HUES6 (cell line): ENCODE data around the gene TNS1.

ENCODE experiments used
- H3K27ac ChIP-seq: 2 replicates; pipeline ENCODE4 v1.7.0; 2013; ENCODE audit warnings: low read depth, mild to moderate bottlenecking, low read length, inconsistent platforms
- H3K27me3 ChIP-seq: 2 replicates; pipeline ENCODE4 v1.6.1; 2013; ENCODE audit warnings: low read length; ENCODE audit not compliant: control insufficient read depth, insufficient read depth
- H3K36me3 ChIP-seq: 2 replicates; pipeline ENCODE4 v1.6.1; 2013; ENCODE audit warnings: low read length; ENCODE audit not compliant: control insufficient read depth, insufficient read depth
- H3K4me1 ChIP-seq: 2 replicates; pipeline ENCODE4 v1.6.1; 2013; ENCODE audit warnings: low read length; ENCODE audit not compliant: control insufficient read depth, insufficient read depth
- H3K4me3 ChIP-seq: 2 replicates; pipeline ENCODE4 v1.5.1; 2013; ENCODE audit warnings: low read depth, low read length
- H3K9ac ChIP-seq: one replicate; pipeline ENCODE4 v1.6.1; 2013; ENCODE audit warnings: mild to moderate bottlenecking, low read length
- H3K9me3 ChIP-seq: 2 replicates; pipeline ENCODE4 v1.6.1; 2013; ENCODE audit warnings: low read depth, low read length; ENCODE audit not compliant: control insufficient read depth, insufficient read depth

Gene TNS1

DNA sequence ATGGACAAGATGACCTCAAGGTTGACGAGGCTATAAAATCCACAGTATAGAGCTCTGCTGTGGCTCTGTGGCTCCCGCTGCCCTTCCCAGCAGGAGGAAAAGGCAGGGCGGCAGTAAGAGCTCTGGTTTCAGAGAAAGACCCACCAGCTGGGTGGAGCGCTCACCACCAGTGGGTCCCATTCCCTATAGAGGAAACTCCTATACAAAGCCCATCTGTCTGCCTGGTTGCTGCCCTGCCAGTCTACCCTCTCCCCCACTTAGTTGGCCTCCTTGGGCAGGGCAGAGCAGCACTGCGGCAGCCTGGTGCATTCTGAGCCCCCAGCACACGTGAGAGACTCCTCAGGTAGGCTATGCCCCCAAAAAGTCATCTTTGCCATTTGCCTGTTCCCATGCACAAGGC, 26.5 kb downstream of the TNS1 start:
- H3K27me3 ChIP-seq: peaks cover 21% of the 10 kb centered on the region
- no peak overlapping the region for H3K4me3 ChIP-seq
- no peak overlapping the region for H3K27ac ChIP-seq
- peaks cover 17% of the 10 kb centered on the region for H3K4me1 ChIP-seq
- no peaks in the 10 kb centered on the region for H3K36me3 ChIP-seq
- H3K9ac ChIP-seq: no peak overlapping the region
- no peaks in the 10 kb centered on the region for H3K9me3 ChIP-seq

DNA sequence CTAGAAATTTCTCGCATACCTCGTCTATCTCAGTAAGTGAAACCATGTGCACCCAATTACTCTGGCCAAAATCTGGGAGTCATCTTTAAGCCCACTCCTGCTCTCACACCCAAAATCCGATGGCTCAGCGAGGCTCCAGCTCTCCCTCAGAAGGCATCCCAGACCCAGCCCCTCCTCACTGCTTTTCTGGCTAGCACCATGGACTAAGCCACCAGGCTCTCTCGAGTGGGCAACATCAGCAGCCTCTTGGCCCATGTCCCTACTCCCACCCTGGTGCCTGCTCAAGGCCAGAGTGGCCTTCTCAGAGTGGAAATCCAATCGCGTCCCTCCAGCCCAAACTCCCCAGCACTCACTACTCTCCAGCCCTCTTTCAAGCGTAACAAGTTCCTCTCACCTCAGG, 27.2 kb downstream of the TNS1 start:
- Histone ChIP-seq H3K4me3 (no peak overlapping the region), H3K27me3 (peaks cover 21% of the 10 kb centered on the region)

DNA sequence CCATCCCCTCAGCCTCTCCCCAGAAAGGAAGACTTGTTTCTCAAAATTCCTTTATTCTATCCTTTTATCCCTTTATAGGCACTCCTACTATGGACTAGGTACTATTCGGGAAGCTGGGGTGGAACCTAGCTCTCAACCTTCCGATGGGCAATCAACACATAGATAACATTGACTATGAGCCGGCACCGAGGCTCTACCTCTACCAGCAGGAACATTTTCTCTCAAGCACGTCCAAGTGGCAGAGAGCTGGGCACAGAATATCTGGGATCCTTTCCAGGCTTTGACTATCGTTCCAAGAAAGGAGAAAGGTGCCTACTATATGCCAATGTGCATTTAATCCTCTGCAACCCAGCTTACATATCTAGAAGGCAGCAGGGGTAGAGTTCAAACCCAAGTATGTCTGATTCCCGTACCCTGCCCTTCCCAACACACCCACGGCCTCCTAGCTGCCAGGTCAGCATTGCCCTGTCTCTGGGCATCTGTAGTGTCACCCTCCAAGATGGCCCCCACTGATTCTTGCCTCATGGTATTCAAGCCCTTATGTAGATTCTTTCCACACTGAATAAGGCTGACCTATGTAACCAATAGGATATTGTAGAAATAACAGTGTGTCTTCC, 28.3 kb downstream of the TNS1 start:
- H3K27ac ChIP-seq: no peak overlapping the region
- H3K36me3 ChIP-seq: no peaks in the 10 kb centered on the region
- peaks cover 11% of the 10 kb centered on the region for H3K4me1 ChIP-seq
- no peak overlapping the region for H3K4me3 ChIP-seq
- no peaks in the 10 kb centered on the region for H3K9me3 ChIP-seq
- H3K27me3 ChIP-seq: peaks cover 21% of the 10 kb centered on the region
- no peak overlapping the region for H3K9ac ChIP-seq

More for the DNA sequence above, 27.2 kb downstream of the TNS1 start:
- H3K27ac ChIP-seq: no peak overlapping the region
- H3K36me3 ChIP-seq: no peaks in the 10 kb centered on the region
- no peaks in the 10 kb centered on the region for H3K9me3 ChIP-seq
- H3K9ac ChIP-seq: no peak overlapping the region
- peaks cover 17% of the 10 kb centered on the region for H3K4me1 ChIP-seq

DNA sequence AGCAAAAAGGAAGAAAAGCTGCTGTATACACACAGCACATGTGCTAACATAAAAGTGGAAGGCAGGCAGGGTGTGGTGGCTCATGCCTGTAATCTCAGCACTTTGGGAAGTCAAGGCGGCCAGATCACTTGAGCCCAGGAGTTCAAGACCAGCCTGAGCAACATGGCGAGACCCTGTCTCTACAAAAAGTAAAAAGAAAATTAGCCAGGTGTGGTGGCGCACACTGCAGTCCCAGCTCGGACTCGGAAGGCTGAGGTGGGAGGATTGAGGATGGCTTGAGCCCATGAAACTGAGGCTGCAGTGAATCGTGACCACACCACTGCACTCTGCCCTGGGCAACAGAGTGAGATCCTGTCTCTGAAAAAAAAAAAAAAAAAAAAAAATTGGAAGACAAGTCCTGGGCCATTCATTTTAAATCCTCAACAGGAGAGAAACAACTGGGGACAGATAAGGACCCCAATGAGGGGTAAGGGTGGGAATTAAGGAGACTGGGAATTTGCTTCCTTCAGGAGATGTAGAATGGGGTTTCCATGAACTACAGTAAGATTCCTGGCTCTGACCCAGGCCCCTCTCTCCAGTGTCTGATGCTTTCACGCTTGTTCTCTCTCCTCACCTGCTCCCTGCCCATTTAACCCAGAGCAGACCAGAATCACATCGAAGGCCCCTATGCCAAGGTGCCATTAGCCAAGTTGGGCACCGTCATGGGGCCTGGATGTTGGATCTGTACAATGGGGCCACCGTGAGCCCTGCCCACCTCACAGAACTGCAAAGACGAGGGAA, 29.6 kb downstream of the TNS1 start:
- H3K9ac ChIP-seq: no peak overlapping the region
- no peak overlapping the region for H3K4me3 ChIP-seq
- H3K36me3 ChIP-seq: no peaks in the 10 kb centered on the region
- H3K27ac ChIP-seq: no peak overlapping the region
- peaks cover 17% of the 10 kb centered on the region for H3K27me3 ChIP-seq
- peaks cover 6% of the 10 kb centered on the region for H3K4me1 ChIP-seq
- H3K9me3 ChIP-seq: no peaks in the 10 kb centered on the region

DNA sequence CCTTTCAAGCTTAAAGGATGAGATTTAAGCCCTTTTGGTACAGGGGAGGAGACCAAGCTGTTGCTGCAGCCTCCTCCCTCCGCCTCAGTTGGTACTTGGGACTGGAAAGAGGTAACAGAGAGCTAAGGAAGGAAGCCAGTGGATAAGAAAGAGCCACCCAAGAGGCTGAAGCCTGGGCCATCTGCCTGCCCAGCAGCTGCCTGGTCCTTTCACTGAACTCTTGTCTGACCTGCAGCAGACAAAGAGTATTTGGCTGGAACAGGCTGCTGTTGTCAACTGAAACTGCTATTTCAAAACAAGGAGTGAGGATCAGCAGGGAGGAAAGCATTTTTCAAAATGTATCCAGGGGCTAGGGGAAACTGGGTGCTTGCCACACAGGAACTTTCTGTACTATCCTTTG, 30.3 kb downstream of the TNS1 start:
- H3K27ac ChIP-seq: no peak overlapping the region
- no peak overlapping the region for H3K4me3 ChIP-seq
- no peaks in the 10 kb centered on the region for H3K9me3 ChIP-seq
- H3K36me3 ChIP-seq: no peaks in the 10 kb centered on the region
- no peaks in the 10 kb centered on the region; the same call in 1 of the 2 replicates for H3K4me1 ChIP-seq
- H3K27me3 ChIP-seq: peaks cover 10% of the 10 kb centered on the region
- H3K9ac ChIP-seq: no peak overlapping the region

DNA sequence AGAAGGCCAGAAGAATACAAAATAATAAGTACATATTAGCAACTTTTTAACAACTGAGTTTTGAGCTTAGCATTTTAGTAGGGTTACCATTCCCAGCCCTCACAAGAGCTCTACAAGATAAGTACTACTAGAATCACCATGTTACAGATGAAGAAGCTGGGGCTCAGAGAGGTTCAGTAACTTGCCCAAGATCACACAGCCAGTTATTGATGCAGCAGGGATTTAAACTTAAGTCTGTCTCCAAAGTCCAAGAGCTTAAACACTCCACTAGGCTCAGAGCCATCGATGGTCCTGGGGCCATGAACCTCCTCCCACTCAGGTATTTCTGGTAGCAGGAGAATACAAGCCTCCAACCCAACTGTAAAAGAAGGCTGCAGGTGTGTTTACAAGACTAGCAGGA, 30.8 kb downstream of the TNS1 start:
- H3K27me3 ChIP-seq: peaks cover 5% of the 10 kb centered on the region; the same call in 1 of the 2 replicates
- no peak overlapping the region for H3K4me3 ChIP-seq
- H3K36me3 ChIP-seq: no peaks in the 10 kb centered on the region
- H3K4me1 ChIP-seq: no peaks in the 10 kb centered on the region
- no peak overlapping the region for H3K27ac ChIP-seq
- no peaks in the 10 kb centered on the region for H3K9me3 ChIP-seq
- H3K9ac ChIP-seq: no peak overlapping the region

DNA sequence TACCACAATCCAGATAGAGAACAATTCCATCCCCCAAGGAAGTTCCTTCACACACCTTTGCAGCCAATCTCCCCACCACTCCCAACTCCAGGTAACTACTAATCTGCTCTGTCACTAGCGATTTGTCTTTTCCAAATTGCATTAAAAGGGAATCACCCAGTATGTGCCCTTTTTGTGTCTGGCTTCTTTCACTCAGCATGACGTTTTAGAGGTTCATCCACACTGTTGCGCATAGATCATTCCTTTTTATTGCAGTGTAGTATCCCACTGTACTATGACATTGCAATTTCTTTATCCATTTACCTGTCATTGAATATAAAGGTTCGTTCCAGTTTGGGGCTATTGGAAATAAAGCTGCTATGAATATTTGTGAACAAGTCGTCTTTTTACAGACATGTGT, 31.6 kb downstream of the TNS1 start:
- H3K9ac ChIP-seq: no peak overlapping the region
- no peak overlapping the region for H3K27ac ChIP-seq
- H3K36me3 ChIP-seq: no peaks in the 10 kb centered on the region
- no peaks in the 10 kb centered on the region for H3K4me1 ChIP-seq
- H3K9me3 ChIP-seq: no peaks in the 10 kb centered on the region
- H3K27me3 ChIP-seq: 0 out of 2 replicates have a peak, but pooled peaks cover under 1% of the 10 kb centered on the region
- H3K4me3 ChIP-seq: no peak overlapping the region

DNA sequence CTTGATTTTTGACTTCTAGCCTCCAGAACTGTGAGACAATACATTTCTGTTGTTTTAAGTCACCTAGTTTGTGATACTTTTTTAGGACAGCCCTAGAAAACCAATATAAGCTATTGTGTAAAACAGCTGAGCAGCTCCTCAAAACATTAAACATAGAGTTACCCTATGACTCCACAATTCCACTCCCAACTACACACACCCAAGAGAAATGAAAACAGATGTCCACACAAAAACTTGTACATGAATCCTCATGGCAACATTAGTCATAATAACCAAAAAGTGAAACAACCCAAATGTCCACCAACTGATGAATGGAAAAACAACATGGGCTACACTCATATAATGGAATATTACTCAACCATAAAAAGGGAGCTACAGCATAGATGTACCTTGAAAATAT, 32.6 kb downstream of the TNS1 start:
- no peaks in the 10 kb centered on the region for H3K9me3 ChIP-seq
- no peaks in the 10 kb centered on the region for H3K27me3 ChIP-seq
- peaks cover 9% of the 10 kb centered on the region for H3K4me1 ChIP-seq
- no peak overlapping the region for H3K9ac ChIP-seq
- H3K27ac ChIP-seq: no peak overlapping the region
- no peaks in the 10 kb centered on the region for H3K36me3 ChIP-seq
- no peak overlapping the region for H3K4me3 ChIP-seq

DNA sequence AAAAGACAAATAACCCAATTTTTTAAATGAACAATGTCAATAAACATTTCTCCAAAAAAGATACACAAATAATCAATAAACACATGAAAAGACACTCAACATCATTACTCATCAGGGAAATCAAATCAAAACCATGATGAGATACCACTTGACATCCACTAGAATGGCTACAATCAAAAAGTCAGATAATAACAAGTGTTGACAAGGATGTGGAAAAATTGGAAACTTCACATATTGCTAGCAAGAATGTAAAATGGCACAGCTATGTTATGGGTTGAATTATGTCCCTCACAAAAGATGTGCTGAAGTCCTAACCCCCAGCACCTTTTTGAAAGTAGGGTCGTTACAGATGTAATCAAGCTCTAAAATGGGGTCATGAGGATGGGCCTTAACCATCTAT, 33.2 kb downstream of the TNS1 start:
- Histone ChIP-seq H3K9me3 (no peaks in the 10 kb centered on the region), H3K27me3 (no peaks in the 10 kb centered on the region), H3K9ac (no peak overlapping the region), H3K4me1 (peaks cover 15% of the 10 kb centered on the region), H3K27ac (no peak overlapping the region), H3K4me3 (no peak overlapping the region), H3K36me3 (no peaks in the 10 kb centered on the region)

DNA sequence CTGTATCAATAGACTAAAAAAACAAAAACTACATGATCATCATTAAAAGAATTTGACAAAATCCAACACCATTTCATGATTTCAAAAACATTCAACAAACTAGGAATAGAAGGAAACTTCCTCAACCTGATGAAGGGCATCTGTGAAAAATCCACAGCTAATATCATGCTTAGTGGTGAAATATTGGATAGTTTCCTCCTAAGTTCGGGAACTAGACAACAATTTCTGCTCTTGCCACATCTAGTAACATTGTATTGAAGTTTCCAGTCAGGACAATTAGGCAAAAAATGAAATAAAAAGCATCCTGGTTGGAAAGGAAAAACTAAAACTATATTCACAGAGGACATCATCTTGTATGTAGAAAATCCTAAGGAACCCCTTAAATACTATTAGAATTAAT, 34.8 kb downstream of the TNS1 start:
- Histone ChIP-seq H3K4me3 (no peak overlapping the region), H3K4me1 (peaks cover 18% of the 10 kb centered on the region), H3K27me3 (no peaks in the 10 kb centered on the region), H3K9me3 (no peaks in the 10 kb centered on the region), H3K27ac (no peak overlapping the region), H3K36me3 (no peaks in the 10 kb centered on the region), H3K9ac (no peak overlapping the region)

DNA sequence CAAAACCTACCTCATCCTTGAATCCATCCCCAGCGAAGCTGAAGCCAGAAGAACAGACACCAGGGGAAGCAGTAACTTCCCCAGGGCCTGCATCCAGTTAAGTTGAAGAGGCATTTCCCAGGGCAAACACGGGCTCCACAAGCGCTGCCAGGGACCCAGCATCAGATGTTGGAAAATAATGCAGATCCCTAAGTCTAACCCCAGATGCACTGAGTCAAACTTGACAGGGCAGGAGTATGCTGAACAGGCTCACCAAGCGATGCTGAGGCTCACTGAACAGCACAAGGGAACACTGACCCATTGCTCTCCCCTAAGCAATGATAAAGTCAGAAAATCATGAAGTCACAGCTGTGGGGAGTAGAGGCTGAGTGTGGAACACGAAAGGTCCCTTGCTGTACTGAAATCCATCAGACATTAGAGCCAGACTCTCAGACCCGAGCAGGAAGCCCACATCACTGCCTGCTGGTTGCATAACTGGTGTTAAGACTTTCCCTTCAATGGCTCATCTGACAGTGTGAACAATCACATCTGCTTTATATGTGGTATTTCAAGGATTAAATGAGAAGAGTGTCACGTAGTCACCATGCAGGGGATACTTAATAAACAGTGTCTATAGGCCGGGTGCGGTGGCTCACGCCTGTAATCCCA, 36.2 kb downstream of the TNS1 start:
- no peaks in the 10 kb centered on the region for H3K36me3 ChIP-seq

More for the DNA sequence above, 36.2 kb downstream of the TNS1 start:
- H3K9ac ChIP-seq: no peak overlapping the region
- no peak overlapping the region for H3K27ac ChIP-seq
- no peak overlapping the region for H3K4me3 ChIP-seq
- peaks cover 18% of the 10 kb centered on the region for H3K4me1 ChIP-seq
- H3K27me3 ChIP-seq: no peaks in the 10 kb centered on the region
- H3K9me3 ChIP-seq: no peaks in the 10 kb centered on the region
